Esophagus squamous epithelium (tissue), 4 donors: ENCODE results near the gene WDR48.
A peak's percentile ranks its signal among the peaks of the same experiment; 100 is the strongest.

Experiments
- POLR2A ChIP-seq, 4 donors: fragments of 450-650 bp; IDR thresholded peaks; one replicate each; pipeline ENCODE4 v1.6.1; 2017; ENCODE audit warnings: antibody characterized with exemption in 4 of 4, mild to moderate bottlenecking in 4 of 4, moderate library complexity in 3 of 4
- TF ChIP-seq, protein P1 (sequence below), 6 experiments: fragments of 450-650 bp in 4 of 6; fragments of 200-600 bp in 2 of 6; sonication (generic) in 2 of 6; IDR thresholded peaks; one replicate each; pipeline ENCODE4 v1.5.1; 2016 to 2019; ENCODE audit warnings: antibody characterized with exemption in 6 of 6, mild to moderate bottlenecking in 4 of 6, moderate library complexity in 4 of 6

DNA sequence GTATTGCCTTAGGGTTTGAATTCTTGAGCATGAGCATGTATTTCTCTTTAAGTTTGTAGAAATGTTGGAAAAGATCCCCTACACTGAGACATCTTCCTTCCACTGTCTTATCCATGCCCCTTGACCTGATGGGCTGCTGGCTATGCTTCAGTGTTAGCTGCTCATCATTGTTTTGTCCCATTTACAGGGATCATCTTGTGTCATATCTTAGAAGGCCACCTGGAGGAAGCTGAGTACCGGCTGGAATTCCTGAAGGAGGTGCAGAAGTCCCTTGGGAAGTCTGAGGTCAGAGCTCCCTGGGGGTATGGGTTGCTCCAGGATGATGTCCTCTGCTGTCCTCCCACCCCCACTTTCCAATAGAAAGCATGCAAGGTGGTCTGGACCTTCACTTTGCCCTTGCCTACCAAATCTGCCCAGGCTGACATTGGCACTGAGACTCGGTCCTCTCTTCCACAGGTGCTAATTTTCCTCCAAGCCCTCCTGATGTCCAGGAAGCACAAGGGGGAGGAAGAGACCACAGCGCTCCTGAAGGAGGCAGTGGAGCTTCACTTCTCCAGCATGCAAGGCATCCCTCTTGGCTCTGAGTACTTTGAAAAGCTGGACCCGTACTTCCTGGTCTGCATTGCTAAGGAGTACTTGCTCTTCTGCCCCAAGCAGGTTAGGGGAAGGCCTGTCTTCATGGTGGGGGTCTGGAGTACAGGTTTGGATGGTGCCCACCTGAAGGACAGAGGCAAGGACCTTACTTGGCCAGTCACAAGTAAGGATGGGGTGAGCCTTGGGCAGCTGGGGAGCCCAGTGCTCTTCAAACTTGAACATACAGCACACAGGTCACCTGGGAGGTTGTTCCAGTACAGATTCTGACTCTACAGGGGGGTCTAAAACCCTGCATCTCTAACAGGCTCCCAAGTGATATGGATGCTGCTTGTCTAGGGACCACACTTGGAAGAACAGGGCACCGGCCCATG is 73.3 kb downstream of the WDR48 start:
- TF ChIP-seq, protein P1, sequence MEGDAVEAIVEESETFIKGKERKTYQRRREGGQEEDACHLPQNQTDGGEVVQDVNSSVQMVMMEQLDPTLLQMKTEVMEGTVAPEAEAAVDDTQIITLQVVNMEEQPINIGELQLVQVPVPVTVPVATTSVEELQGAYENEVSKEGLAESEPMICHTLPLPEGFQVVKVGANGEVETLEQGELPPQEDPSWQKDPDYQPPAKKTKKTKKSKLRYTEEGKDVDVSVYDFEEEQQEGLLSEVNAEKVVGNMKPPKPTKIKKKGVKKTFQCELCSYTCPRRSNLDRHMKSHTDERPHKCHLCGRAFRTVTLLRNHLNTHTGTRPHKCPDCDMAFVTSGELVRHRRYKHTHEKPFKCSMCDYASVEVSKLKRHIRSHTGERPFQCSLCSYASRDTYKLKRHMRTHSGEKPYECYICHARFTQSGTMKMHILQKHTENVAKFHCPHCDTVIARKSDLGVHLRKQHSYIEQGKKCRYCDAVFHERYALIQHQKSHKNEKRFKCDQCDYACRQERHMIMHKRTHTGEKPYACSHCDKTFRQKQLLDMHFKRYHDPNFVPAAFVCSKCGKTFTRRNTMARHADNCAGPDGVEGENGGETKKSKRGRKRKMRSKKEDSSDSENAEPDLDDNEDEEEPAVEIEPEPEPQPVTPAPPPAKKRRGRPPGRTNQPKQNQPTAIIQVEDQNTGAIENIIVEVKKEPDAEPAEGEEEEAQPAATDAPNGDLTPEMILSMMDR (IDR thresholded peaks at IDR 0.05): peak in 3 of 6 experiments; percentile 37 to 51 (median 48)
- no peak for TF ChIP-seq POLR2A (IDR thresholded peaks at IDR 0.05)
